ENCODE measurements around the gene ANO4. TPM values are rescaled to one million over a fixed set of nuclear protein-coding genes. Genes with fewer than 3 reads are reported as not detected.
A peak's percentile ranks its signal among the peaks of the same experiment; 100 is the strongest.

ANO4 gene
- total RNA-seq, 1 experiment from 2014 or later, result 1.7 TPM

GRCh38 chr12:100808777-100809176 is 14.2 kb downstream of the ANO4 start:
- DNase-seq (ENCODE audit: low spot score), result no peak

GRCh38 chr12:100820314-100820713 is 25.7 kb downstream of the ANO4 start:
- no peak for DNase-seq (ENCODE audit: low spot score)

GRCh38 chr12:100823963-100824362 is 29.4 kb downstream of the ANO4 start:
- DNase-seq (ENCODE audit: low spot score), result no peak

GRCh38 chr12:100824476-100824875 is 29.9 kb downstream of the ANO4 start:
- no peak for DNase-seq (ENCODE audit: low spot score)

- peak; percentile 25 for DNase-seq (ENCODE audit: low spot score)
Observed at GRCh38 chr12:100826323-100826722, 31.7 kb downstream of the ANO4 start.

- peak; percentile 31 for DNase-seq (ENCODE audit: low spot score)
Observed at GRCh38 chr12:100827901-100828520, 33.4 kb downstream of the ANO4 start.

GRCh38 chr12:100830003-100830795 is 35.6 kb downstream of the ANO4 start:
- no peak for DNase-seq (ENCODE audit: low spot score)

- no peak for DNase-seq (ENCODE audit: low spot score)
Observed at GRCh38 chr12:100833282-100833681, 38.7 kb downstream of the ANO4 start.

- no peak for DNase-seq (ENCODE audit: low spot score)
Observed at GRCh38 chr12:100840748-100841147, 46.2 kb downstream of the ANO4 start.

GRCh38 chr12:100842156-100842555 is 47.6 kb downstream of the ANO4 start:
- no peak for DNase-seq (ENCODE audit: low spot score)

- no peak for DNase-seq (ENCODE audit: low spot score)
Observed at GRCh38 chr12:100843061-100843460, 48.5 kb downstream of the ANO4 start.

GRCh38 chr12:100845095-100845494 is 50.5 kb downstream of the ANO4 start:
- no peak for DNase-seq (ENCODE audit: low spot score)

GRCh38 chr12:100851637-100852036 is 57.1 kb downstream of the ANO4 start:
- DNase-seq (ENCODE audit: low spot score), result no peak

GRCh38 chr12:100857418-100857817 is 62.8 kb downstream of the ANO4 start:
- DNase-seq (ENCODE audit: low spot score), result no peak

GRCh38 chr12:100857971-100858370 is 63.4 kb downstream of the ANO4 start:
- DNase-seq (ENCODE audit: low spot score), result no peak

- DNase-seq (ENCODE audit: low spot score), result no peak
Observed at GRCh38 chr12:100858656-100859055, 64.1 kb downstream of the ANO4 start.

- no peak for DNase-seq (ENCODE audit: low spot score)
Observed at GRCh38 chr12:100859063-100859627, 64.6 kb downstream of the ANO4 start.

- no peak for DNase-seq (ENCODE audit: low spot score)
Observed at GRCh38 chr12:100860611-100861010, 66.0 kb downstream of the ANO4 start.

GRCh38 chr12:100862676-100863075 is 68.1 kb downstream of the ANO4 start:
- no peak for DNase-seq (ENCODE audit: low spot score)

GRCh38 chr12:100864366-100864765 is 69.8 kb downstream of the ANO4 start:
- no peak for DNase-seq (ENCODE audit: low spot score)

GRCh38 chr12:100867639-100868393 is 73.2 kb downstream of the ANO4 start:
- no peak for DNase-seq (ENCODE audit: low spot score)

GRCh38 chr12:100868487-100868886 is 73.9 kb downstream of the ANO4 start:
- peak; percentile 59 for DNase-seq (ENCODE audit: low spot score)

Data from H4 (cell line).